ENCODE measurements around the gene C17orf50. TPM values are rescaled to one million over a fixed set of nuclear protein-coding genes. Genes with fewer than 3 reads are reported as not detected.

C17orf50 gene
- total RNA-seq, 1 experiment from 2014 or later: not detected

GRCh38 chr17:35752471-35752870 lies 8.2 kb upstream of the C17orf50 start:
- no peak overlapping the region for H3K4me3 Mint-ChIP-seq (ENCODE audit: unreplicated experiment)
- H3K27ac Mint-ChIP-seq (ENCODE audit: low read depth, unreplicated experiment): no peak overlapping the region
- no TSS peak for BruUV-seq (replicated peaks)
- intact Hi-C loops (cut with micrococcal nuclease): no loop called here
- TF ChIP-seq, protein P1, sequence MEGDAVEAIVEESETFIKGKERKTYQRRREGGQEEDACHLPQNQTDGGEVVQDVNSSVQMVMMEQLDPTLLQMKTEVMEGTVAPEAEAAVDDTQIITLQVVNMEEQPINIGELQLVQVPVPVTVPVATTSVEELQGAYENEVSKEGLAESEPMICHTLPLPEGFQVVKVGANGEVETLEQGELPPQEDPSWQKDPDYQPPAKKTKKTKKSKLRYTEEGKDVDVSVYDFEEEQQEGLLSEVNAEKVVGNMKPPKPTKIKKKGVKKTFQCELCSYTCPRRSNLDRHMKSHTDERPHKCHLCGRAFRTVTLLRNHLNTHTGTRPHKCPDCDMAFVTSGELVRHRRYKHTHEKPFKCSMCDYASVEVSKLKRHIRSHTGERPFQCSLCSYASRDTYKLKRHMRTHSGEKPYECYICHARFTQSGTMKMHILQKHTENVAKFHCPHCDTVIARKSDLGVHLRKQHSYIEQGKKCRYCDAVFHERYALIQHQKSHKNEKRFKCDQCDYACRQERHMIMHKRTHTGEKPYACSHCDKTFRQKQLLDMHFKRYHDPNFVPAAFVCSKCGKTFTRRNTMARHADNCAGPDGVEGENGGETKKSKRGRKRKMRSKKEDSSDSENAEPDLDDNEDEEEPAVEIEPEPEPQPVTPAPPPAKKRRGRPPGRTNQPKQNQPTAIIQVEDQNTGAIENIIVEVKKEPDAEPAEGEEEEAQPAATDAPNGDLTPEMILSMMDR (IDR thresholded peaks at IDR 0.05; ENCODE audit: unreplicated experiment): no peak
- H3K4me1 Mint-ChIP-seq (ENCODE audit: insufficient read depth, unreplicated experiment): peaks cover 10% of the 10 kb centered on the region
- H3K36me3 Mint-ChIP-seq (ENCODE audit: insufficient read depth, unreplicated experiment): peaks cover 4% of the 10 kb centered on the region
- no peak for DNase-seq (ENCODE audit: unreplicated experiment)
- ChIA-PET POLR2A (interaction anchor here (1.1 kb wide), 1 partner anchor 9 kb away, joined by 3 read pairs; no protein-coding TSS in a partner anchor), CTCF (interaction anchor here (0.6 to 1.1 kb wide), 4 partner anchors 11 to 139 kb away, joined by 3 to 4 read pairs (median 4); no protein-coding TSS in a partner anchor)
- no peaks in the 10 kb centered on the region for H3K27me3 Mint-ChIP-seq (ENCODE audit: insufficient read depth, unreplicated experiment)
- no peaks in the 10 kb centered on the region for H3K9me3 Mint-ChIP-seq (ENCODE audit: unreplicated experiment)

DNA sequence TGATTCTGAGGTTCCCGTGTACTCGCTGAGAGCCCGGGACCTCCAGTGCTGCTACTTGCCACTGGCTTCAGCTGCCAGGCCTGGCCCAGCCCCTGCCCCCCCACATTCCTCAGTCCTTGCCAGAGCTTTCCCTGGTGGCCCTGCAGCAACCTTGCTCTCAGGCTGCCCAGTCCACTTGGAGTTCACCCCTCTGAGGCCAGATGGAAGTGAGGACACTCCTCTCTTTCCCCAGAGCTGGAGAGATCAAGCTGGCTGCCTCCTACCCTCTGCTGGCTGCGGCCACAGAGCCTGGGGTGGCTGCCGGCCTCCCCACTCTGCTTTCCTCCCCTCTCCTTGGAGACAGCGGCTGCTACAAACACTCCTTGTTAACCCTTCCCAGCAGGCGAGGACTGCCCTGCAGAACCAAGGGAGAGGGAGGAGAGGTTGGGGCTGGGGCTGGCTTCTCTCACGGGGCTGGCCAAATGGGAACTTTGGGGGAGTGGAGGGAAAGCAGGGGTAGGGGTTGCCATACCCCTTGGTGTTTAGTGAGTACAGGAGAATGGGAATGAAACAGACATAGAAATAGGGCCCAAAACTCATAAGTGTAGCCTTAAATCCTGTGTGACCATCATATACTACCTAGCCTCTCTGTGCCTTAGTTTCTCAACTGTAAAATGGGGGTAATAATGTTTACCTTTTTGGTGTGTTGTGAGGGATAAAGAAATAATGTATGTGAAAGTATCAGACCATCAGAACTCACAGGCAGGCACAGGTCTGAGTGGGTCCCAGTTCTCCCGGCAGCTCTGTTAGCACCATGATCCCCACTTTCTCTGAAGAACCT lies 7.5 kb upstream of the C17orf50 start, which contains the start of gene GAS2L2:
Gene GAS2L2 (minus strand): TSS at position 295 of the 820 bp plus-strand sequence. CDS start 389 bp downstream, outside the sequence.
- DNase-seq (ENCODE audit: unreplicated experiment): no peak
- Mint-ChIP-seq H3K9me3 (ENCODE audit: unreplicated experiment) (no peaks in the 10 kb centered on the region), H3K27me3 (ENCODE audit: insufficient read depth, unreplicated experiment) (no peaks in the 10 kb centered on the region), H3K4me3 (ENCODE audit: unreplicated experiment) (no peak within 1 kb of the TSS), H3K27ac (ENCODE audit: low read depth, unreplicated experiment) (no peak within 1 kb of the TSS), H3K36me3 (ENCODE audit: insufficient read depth, unreplicated experiment) (peaks cover 4% of the 10 kb centered on the region), H3K4me1 (ENCODE audit: insufficient read depth, unreplicated experiment) (peaks cover 5% of the 10 kb centered on the region)
- ChIA-PET POLR2A (no interaction called here), CTCF (interaction anchor here (0.7 to 30.0 kb wide), 3 partner anchors 9 to 56 kb away, joined by 4 to 684 read pairs (median 5); partner anchors contain the start of gene TAF15)
- intact Hi-C loops (cut with micrococcal nuclease): no loop called here
- no TSS peak for BruUV-seq (replicated peaks)
- TF ChIP-seq, protein P1 (IDR thresholded peaks at IDR 0.05; ENCODE audit: unreplicated experiment): no peak

DNA sequence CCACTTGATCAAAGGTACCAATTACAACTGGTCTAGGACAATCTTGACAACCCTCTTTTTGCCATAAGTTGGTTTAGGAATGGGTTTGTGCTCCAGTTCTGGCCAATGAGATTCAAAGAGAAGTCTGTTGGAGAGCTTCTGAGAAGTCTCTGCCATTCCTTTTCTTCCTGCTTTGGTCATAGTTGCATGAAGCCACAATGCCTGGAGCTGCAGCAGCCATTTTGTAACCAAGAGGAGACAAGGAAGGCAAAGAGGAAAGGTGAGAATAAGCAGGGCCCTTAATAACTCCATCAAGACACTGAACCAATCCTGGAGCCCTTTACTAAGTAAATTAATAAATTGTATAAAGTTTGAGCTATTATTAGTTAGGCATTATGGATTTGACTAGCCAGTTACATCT lies 3.4 kb upstream of the C17orf50 start:
- BruUV-seq (replicated peaks): no TSS peak
- intact Hi-C loops (cut with micrococcal nuclease): no loop called here
- Mint-ChIP-seq H3K4me3 (ENCODE audit: unreplicated experiment) (no peak overlapping the region), H3K9me3 (ENCODE audit: unreplicated experiment) (no peaks in the 10 kb centered on the region), H3K27me3 (ENCODE audit: insufficient read depth, unreplicated experiment) (no peaks in the 10 kb centered on the region), H3K27ac (ENCODE audit: low read depth, unreplicated experiment) (no peak overlapping the region), H3K36me3 (ENCODE audit: insufficient read depth, unreplicated experiment) (peaks cover 4% of the 10 kb centered on the region), H3K4me1 (ENCODE audit: insufficient read depth, unreplicated experiment) (no peaks in the 10 kb centered on the region)
- no peak for DNase-seq (ENCODE audit: unreplicated experiment)
- CTCF ChIA-PET: interaction anchor here (0.6 to 30.0 kb wide), 5 partner anchors 9 to 752 kb away, joined by 3 to 684 read pairs (median 6); partner anchors contain the start of gene TAF15
- TF ChIP-seq, protein P1 (IDR thresholded peaks at IDR 0.05; ENCODE audit: unreplicated experiment): no peak
- POLR2A ChIA-PET: interaction anchor here (1.1 to 2.0 kb wide), 4 partner anchors 10 to 52 kb away, joined by 3 to 7 read pairs (median 4); partner anchors contain the start of gene TAF15

DNA sequence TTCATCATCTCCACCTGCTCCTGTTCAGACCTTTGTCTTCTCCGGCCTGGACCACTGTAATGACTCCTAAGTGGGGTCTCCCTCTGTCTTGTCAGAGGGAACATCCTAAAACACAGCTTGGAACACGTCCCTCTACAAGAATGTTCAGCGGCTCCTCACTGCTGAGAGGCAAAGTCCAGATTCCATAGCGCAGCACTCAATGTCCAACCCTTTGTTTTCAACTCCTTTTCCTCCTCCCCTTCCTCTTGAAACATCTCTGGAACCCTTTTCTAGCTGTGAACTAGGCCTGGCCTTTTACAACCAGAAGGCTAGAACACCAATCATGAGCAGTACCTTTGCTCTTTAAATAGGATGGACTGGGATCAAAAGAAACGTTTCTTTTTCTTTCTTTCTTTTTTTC lies 914 bp downstream of the C17orf50 start:
- POLR2A ChIA-PET: interaction anchor here (0.6 to 26.1 kb wide), 6 partner anchors 10 to 46 kb away, joined by 3 to 736 read pairs (median 3); partner anchors contain the start of genes MMP28 and TAF15

More for the DNA sequence above, 914 bp downstream of the C17orf50 start:
- Mint-ChIP-seq H3K4me3 (ENCODE audit: unreplicated experiment) (no peak overlapping the region), H3K9me3 (ENCODE audit: unreplicated experiment) (no peaks in the 10 kb centered on the region), H3K36me3 (ENCODE audit: insufficient read depth, unreplicated experiment) (peaks cover 14% of the 10 kb centered on the region), H3K27me3 (ENCODE audit: insufficient read depth, unreplicated experiment) (no peaks in the 10 kb centered on the region), H3K4me1 (ENCODE audit: insufficient read depth, unreplicated experiment) (peaks cover 13% of the 10 kb centered on the region), H3K27ac (ENCODE audit: low read depth, unreplicated experiment) (no peak overlapping the region)
- no TSS peak for BruUV-seq (replicated peaks)
- no peak for DNase-seq (ENCODE audit: unreplicated experiment)
- CTCF ChIA-PET: interaction anchor here (0.8 to 30.0 kb wide), 5 partner anchors 10 to 149 kb away, joined by 3 to 684 read pairs (median 23); partner anchors contain the start of genes MMP28 and TAF15
- TF ChIP-seq, protein P1 (IDR thresholded peaks at IDR 0.05; ENCODE audit: unreplicated experiment): no peak
- intact Hi-C loops (cut with micrococcal nuclease): no loop called here

All from MCF 10A (cell line).